Endometrium (tissue), 2 donors: ENCODE data around the gene AOPEP.

Experiments
- FAIRE-seq: peaks from 2 replicates; lab custom pipeline; 2012; peaks lifted over from hg19 to GRCh38; lab: Jason Lieb, UNC
- donor health status: control.
- donor health status: control.

The AOPEP gene, protein sequence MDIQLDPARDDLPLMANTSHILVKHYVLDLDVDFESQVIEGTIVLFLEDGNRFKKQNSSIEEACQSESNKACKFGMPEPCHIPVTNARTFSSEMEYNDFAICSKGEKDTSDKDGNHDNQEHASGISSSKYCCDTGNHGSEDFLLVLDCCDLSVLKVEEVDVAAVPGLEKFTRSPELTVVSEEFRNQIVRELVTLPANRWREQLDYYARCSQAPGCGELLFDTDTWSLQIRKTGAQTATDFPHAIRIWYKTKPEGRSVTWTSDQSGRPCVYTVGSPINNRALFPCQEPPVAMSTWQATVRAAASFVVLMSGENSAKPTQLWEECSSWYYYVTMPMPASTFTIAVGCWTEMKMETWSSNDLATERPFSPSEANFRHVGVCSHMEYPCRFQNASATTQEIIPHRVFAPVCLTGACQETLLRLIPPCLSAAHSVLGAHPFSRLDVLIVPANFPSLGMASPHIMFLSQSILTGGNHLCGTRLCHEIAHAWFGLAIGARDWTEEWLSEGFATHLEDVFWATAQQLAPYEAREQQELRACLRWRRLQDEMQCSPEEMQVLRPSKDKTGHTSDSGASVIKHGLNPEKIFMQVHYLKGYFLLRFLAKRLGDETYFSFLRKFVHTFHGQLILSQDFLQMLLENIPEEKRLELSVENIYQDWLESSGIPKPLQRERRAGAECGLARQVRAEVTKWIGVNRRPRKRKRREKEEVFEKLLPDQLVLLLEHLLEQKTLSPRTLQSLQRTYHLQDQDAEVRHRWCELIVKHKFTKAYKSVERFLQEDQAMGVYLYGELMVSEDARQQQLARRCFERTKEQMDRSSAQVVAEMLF

DNA sequence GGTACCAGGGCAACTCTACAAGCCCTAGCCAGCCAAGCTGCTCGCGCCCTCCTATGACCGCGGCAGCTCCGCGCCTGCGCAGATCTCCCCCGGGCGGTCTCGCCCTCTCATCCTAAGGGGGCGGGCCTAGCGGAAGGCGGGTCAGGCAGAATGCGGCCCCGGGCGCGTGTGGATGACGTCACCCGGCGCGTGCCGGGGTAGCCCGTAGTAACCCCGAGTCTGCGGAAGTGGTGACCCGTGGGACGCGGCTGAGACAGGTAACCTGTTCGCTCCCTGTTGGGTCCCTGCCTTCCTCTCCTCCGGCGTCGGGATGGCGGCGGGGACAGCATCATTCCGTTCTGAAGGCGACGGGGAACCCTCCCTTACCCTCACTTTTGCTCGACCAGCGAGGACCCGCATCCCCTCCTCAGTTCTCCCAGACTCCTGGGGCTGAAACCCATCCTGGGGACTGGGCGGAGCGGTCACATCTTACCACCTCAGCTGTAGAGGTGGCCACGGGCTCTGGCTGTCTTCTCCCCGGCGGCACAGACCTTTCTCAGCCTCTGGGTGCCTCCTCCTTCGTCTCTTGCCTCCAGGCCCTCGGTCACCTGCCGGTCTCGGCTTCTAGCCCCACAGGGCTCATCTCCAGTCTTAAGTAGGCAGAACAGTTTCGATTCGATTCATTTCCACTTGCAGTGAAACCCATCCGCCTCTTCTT, at the start of gene AOPEP:
AOPEP (plus strand) TSS at position 205 of the 697 bp plus-strand sequence. CDS start 33,085 bp downstream, outside the sequence.
- FAIRE-seq, result peak; percentile 66

DNA sequence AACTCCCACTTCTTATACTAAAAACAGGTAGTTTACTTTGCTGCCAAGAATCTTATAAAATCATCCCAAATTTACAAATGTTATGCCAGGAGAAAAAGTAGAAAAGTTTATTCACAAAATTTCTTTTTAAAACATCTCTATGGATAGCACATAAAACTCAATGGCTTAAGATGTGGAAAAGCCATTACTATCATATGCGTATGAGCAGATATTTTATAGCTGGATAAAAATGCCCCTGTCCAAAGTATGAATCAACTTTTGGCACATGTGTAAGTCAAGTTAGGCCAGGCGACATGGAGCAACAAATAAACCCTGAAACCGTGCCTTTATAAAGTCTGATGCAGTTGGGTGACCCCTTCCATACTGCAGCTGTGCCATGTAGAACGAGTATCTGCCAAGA, 48.6 kb upstream of the AOPEP start:
- FAIRE-seq, result no peak

DNA sequence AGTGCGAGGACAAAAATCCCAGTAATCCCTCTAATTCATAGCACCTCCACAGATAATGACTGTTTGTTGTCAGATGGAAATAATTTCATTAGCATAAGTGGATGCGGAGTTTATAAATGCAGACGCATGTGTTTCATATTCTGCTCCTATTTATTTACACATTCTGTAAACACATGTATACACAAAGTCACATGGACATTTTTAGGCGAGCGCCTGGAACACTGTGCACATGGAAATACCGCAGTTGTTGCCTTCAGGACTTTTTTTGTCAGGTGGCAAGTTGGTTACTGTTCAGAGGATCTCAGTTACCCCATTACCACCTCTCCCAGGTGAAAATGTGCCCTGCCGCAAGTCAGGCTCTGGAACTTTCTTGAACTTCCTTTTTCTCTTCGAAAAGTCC, 46.9 kb upstream of the AOPEP start:
- no peak for FAIRE-seq

DNA sequence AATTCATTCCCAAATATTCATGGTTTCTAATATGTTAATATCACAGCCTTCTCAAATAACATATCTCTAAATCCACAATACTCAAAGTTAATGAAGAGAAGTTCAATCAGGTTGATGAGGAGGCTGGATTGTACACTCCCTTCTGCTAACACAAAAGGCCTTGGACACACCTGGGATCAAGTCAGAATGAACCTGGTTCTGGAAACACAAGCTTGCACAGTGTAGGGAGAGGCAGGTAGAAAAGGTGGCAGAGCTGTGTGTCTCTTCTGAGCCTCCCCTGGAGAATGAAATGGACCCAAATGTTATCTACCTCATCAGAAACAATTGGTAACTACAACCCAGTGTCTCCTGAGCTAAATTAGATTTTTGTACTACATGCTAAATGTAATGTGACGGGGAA, 46.5 kb upstream of the AOPEP start:
- no peak for FAIRE-seq

DNA sequence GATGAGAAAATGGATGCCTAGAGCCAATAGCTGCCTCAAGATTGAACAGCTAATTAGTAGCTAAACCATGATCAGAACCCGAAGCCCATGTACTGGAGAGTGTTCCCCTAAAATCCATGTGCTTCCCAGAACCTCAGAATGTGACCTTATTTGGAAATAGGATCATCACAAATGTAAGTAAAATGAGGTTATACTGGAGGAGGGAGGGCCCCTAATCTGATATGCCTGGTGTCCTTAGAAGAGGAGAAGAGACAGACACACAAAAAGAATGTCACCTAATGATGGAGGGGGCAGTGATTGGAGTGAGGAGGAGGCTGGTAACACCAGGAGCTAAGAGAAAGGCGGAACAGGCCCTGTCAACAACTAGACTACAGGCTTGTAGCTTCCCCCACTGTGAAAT, 45.9 kb upstream of the AOPEP start:
- FAIRE-seq, result no peak

DNA sequence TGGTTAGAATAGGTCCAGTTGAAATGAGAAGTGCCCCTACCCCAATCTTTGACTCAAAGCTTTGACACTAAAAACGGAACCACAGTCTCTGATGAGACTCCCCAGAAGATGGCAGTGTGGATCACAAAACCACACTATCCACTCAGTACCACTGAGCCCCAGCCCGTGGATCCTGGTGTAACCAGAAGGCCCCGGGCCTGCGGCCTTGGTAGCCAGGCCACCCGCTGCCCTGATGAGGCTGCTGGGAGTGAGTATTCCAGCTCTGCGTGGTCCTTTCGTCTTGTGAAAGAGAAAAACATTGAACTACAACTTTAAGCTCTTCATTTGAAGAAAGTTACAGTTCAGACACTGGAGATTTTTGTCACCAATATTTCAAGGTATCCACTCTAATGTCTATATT, 45.0 kb upstream of the AOPEP start:
- peak; percentile 54 for FAIRE-seq

DNA sequence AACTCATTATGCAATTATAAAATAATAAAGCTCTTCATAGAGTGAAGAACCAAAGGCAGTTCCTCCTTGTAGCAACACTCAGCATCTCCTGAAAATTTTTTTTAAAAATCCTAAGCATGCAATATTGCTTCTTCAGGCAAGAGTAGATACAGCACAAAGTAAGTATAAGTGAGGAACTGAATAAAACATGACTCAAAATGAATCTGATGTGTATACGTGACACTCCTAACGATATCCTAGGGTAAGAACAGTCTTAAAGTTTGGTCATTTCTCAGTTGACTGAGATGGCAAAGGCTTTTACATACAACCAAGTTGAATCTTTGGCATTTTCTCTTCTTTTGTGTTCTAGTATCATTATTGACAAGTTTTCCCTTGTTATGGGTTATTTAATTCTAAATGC, 41.1 kb upstream of the AOPEP start:
- no peak for FAIRE-seq

DNA sequence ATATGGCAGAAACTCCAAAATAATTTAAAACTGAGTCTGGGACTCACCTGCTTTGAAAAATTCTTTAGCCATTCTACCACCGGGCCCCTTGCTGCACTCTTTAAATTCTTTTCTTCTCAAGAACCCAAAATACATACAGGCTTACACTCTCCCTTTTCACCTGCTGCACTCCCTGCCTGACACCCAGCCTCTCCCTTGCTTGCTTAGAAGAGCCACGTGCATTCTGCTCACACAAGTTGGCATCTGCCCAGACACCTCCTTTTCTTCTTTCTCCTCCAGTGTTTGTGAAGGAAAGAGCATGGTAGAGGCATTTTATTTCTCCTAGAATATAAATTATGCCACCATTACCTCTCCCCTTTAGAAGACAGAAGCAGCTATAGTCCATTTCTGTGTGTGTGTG, 39.0 kb upstream of the AOPEP start:
- no peak for FAIRE-seq

DNA sequence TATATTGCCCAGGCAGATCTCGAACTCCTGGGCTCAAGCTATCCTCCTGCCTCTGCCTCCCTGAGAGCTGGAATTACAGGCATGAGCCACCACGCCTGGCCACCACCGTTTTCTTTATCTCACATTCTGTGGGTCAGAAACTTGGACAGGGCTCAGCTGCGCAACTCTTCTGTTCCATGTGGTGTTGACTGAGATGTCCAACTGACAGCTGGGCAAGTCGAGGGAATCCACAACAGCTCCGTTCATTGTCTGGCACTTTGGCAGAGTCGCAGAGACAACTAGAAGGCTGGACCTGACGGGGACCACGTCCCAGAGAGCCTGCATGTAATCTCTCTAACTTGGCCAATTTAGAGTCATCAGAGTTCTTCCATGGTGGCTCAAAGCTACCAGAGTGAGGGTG, 36.2 kb upstream of the AOPEP start:
- no peak for FAIRE-seq

DNA sequence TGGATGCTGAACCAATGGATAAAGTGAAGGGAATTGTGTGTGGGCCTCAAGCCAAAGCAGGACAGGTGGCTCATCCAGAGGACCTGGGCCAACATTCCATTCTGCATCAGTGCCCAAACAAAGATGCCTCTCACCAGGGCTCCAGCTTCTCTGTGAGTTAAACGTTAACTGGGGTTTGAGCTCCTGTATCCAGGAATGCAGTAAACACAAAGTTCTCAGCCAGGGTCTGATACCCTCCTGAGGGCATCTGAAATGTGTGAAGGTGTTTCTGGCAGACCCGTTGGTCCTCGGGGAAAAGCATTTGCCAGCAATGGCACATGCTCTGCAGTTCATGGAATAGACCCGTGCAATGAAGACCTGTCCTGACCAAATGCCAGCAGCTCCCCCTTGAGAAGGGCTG, 33.9 kb upstream of the AOPEP start:
- FAIRE-seq, result no peak

DNA sequence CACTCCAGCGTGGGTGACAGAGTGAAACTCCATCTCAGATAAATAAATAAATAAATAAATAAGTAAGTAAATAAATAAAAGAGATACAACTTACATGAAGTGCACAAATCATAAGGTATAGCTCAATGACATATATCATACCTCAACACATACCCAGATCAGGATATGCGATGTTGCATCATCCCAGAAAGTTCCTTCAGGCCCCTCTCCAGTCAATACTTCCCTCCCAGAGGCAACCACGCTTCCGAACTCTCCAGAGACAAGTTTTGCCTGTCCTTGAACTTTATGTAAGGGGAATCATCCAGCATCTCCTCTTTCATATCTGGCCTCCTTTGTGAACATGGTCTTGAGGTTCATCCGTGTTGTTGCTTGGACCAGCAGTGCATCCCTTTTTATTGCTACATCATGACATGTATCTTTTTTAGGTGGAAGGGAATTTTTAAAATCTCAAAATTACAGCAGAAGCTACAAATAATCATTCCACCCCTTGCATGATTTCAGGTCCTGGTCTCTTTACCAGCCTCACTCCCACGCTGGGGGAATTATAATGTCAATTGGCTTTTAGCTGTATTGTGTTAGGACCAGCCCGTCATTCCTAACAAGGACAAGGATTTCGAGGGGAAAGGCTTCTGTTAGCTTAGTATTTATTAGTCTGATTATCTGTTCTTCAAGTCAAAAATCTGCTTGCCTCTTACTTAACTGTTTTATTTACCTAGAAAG, 32.9 kb upstream of the AOPEP start:
- no peak for FAIRE-seq

DNA sequence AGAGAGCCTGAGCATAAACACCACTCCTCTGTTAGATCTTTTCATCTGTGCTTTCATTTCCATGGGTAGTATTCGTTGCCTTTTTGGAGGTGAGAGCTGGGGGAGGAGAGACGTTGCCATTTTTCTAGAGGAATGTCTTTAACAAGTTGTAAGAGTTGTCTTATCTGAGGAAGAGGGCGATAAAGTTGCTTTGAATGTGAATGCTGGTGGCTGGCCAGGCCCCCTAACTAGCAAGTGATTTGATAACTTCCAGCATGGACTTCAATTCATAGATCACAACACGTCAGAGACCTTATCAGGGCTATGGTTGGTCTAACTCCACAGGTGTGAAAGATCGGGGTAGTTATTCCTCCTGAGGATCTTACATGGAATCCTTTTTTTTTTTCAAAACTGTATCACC, 30.0 kb upstream of the AOPEP start:
- no peak for FAIRE-seq

DNA sequence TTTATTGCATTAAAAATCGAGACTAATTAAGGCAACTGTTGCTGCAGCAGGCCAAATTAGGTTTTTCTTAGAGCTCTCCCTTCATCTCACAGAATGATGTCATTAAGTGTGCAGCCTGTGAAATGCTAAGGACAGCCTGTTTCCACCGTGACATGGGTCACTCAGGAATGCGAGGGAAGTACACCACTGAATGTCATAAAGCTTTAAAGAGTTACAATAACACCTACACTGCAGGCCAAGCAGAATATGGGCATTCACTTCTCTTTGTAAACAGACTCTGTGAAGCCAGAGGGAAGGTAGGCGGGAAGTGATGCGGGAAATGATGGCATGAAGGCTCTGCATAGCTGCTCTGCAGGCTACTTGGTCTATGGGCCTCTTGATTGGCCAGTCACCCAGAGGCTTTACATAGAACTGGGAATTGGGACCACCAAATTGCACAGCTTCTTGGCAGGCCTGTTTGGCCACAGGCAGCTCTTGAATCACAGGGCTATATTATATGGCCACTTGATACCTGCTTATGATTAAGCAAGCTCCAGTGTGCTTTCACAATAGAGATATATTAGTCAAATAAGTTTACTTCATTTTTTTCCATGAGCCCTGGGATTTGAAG, 28.4 kb upstream of the AOPEP start:
- no peak for FAIRE-seq

DNA sequence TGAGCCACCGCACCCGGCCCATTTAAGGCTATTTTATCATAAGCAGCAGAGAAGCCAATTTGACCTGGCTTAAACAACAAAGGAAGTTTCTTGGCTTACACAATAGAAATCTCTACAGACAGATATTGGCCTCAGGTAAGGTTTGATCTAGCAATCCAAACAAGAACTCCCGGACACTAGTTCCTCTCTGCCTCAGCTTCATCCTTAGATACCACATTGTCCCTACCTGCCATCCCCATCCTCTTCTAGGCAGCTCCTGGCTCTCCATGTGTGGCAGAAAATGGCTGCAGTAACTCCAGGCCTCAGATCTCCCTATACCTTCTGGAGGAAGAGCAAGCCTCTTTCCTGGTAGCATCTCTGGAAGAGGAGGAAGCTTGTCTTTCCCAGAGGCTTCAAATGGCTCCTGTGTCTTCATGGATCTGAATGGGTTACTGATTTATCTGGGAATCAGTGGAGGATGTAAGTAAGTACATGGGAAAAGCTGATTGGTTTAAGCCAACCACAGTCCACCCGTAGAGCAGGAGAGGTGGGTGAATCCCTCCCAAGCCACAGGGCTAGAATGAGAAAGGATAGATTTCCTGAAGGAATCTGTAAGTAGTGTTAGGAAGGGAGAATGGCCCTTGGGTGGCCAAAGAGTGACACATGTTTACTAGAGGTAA, 26.7 kb upstream of the AOPEP start:
- FAIRE-seq, result no peak

DNA sequence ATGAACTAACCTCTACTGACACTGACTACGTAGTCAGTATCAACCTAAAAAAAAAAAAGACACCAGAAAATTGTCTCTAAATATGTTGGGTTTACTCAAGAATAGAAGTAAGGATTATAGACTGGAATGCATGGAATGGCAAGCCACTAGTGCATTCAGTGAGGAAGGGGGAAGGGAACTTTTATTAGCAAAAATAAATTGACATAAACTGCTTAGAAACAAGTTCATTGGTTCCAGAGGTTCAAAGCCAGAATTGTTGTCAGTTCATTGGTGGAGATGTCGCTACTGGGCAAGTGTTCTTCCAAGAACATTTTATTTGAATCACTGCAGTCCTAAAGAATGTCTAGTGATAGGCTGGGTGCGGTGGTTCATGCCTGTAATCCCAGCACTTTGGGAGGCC, 26.1 kb upstream of the AOPEP start:
- FAIRE-seq, result no peak

DNA sequence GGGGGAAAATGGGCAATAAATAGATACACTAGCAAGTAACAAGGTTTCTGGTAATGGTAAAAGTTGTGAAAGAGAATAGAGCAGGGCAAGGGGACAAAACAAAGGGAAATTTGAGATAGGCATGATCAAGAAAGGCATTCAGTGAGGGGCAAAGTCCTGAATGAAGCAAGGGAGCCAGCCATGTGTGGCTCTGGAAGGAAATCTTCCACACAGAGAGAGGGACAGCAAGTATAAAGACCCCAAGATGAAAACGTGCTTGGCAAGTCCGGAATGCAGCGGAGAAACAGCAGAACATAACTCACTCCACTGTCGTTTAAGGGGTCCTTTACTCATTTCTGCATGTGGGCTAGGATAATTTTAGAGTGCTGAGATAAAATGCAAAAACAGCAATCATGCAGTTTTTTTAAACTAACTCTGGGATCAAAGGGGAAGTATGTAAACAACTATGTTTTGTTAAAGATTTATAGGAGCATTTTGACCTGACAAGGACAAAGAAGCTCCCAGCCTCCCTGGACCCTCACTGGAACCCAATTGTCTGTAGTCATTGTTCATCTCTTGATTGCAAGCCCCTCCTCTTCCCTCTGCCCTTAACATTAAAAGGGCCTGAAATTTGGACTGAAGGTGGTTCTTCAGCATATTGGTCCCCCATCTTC, 22.9 kb upstream of the AOPEP start:
- peak; percentile 80 for FAIRE-seq

DNA sequence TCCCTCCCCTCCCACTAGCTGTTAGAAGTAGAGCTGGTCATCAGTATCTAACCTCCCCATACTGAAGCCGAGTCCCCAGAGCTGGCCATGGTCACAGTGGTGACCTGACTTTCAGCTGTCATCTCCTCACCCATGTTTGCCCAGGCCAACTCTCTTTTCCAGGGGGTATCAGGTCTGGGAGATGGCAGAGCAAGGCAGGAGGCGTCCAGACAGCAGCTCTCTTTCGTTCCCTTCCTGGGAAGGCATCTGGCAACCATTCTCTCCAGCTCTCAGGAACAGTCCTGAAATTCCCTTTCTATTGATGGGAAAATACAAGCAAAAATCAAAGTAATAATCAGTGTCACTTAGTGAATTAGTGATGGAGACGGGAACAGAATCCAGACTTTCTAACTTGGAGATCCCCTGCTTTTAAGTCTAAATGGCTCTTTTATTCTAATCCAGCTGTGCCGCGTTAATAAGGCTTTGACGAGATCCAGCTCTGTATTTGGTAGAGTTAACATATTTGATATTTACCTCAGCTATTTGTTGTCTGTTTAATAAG, 21.3 kb upstream of the AOPEP start:
- no peak for FAIRE-seq

DNA sequence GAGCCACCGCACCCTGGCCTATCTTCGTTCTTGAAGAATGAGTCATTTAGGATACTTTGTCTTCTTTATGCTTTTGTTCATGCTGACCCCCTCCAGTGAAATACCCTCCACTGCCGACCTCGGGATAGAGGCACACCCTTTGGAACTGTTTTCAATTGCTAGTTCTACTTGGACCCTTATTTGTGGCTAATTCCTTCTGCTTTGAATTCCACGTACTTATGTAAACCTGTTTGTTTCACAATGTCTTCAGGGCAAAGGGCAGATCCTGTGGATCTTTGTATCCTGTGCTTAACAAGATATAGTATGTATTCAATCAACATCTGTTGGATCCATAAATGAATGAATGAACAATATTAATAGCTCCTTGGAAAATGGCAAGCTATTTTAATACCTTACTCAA, 19.6 kb upstream of the AOPEP start:
- no peak for FAIRE-seq

DNA sequence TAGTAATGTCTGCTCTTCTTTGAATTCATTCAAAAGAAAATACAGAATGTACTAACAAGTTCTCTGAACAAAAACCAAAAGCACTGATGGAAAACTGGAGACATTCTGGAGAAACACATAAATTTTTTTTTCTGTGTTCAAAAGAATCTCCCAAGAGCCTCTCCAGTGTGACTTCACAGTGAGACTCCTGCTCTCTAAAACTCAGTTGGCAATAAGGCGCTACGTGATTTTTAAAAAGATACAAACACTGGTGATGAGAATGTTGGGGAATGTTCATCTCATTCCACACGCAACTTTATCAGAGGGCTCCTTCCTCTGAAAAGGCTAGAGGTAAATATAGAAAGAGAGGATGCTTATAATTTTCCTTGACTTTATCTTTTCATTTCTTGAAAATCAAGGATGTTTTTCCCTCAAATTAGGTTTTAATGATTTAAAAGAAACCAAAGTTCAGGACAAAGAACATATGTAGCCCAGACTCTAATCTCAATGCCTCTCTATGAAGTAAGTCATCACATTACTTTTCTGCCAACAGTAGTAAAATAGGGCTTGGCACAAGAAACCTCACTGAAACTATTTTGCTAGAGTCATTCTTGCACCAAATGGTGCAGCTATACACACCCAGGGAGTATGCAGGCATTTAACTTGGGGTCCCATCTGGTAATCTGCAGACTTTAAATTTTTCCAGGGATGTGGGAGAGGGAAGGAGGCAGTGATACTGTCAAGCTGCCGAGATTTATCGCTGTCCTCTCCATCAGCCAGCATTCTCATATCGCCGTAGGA, 12.9 kb upstream of the AOPEP start:
- FAIRE-seq, result no peak

DNA sequence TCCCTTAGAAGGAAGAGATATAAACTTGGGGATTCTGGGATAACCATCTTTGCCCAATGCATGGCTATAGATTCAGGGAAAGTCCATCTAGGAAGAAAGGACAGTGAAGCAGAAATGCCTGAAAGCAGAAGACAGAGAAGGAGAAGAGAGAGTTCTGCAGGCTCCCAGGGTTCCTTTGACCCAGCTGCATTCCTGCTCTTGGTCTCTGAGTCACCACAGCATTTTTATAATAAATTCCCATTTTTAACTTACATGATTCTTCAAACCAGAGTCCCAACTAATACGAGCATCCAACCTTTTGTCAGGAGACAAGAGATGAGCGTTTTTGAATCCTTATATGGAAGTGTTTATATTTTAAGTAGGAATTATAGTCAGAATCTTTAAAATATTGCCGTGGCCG, 12.0 kb upstream of the AOPEP start:
- no peak for FAIRE-seq
